ENCODE measurements around the gene IFI6. TPM values are rescaled to one million over a fixed set of nuclear protein-coding genes. Genes with fewer than 3 reads are reported as not detected.
A peak's percentile ranks its signal among the peaks of the same experiment; 100 is the strongest.
"Not testable (repeated sequence)": the region's sequence is repeated elsewhere in the genome, so short reads cannot be mapped to it uniquely, and the experiment has no call there.

Gene IFI6
- total RNA-seq, 2 donors from 2014 or later = 32.3 to 43.7 TPM

DNA sequence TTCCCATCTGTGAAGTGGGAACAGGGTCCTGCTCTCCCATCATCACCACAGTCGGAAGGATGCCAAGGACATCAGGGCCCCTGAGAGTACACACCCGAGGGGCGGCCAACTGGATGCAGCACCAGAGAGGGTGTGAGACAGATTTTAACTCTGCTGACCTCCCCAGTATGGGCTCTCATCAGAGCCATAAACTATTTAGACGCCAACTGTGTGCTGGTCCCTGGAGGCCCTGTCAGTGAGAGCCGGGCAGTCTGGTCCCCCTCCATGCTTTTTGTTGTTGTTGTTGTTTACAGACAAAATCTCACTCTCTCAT, 38.7 kb downstream of the IFI6 start:
- ATAC-seq (replicated peaks) = no peak
- H3K36me3 Mint-ChIP-seq (ENCODE audit: low read depth) = peaks cover 5% of the 10 kb centered on the region
- no peaks in the 10 kb centered on the region for H3K27me3 Mint-ChIP-seq
- H3K4me3 Mint-ChIP-seq = peak overlapping the region; percentile 80
- peaks cover 53% of the 10 kb centered on the region for H3K4me1 Mint-ChIP-seq
- H3K9me3 Mint-ChIP-seq = no peaks in the 10 kb centered on the region
- H3K27ac Mint-ChIP-seq = peak overlapping the region; percentile 93

DNA sequence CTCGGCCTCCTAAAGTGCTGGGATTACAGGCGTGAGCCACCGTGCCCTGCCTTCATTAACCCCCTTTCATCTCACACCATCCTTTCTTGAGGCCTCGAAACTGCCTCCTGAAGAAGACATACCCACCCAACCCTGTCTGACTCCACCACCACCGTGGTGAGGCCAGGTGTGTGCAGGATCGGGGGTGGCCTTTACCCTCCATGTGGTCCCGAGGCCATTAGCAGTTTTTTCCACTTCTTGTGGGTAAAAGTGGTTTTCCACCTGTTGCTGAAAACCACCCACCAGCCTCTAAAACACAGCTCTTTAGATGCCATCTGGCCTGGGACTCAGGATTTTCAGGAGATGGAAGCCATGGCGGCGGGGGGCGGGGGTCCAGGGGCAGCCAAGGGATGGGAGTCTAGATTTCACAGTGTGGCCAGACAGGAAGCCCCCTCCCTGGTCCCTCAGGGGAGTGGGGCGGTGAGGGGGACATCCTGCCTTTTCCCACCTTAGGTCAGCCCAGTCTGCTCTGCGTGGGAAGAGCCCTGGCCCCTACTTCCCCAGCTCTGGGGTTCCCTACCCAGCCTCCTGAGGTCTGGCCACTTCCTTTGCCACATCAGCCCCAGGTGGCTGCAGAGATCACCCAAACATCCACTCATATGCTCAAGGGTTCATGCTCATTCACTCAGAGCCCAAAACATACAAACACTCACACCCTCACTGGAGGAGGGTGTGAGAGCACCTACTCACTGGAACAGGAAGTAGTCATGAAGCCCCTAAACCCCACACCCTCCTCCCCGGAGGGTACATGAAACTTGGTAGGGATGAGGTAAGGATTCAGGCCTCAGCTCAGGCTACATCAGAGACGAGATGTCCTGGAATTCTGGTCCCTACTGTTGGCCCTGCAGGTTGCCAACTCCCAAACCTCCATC, 39.4 kb downstream of the IFI6 start:
- peak overlapping the region; percentile 93 for H3K27ac Mint-ChIP-seq
- peaks cover 53% of the 10 kb centered on the region for H3K4me1 Mint-ChIP-seq
- H3K36me3 Mint-ChIP-seq (ENCODE audit: low read depth) = peaks cover 5% of the 10 kb centered on the region
- no peaks in the 10 kb centered on the region for H3K27me3 Mint-ChIP-seq
- peak overlapping the region; percentile 80 for H3K4me3 Mint-ChIP-seq
- peak; percentile 72 for ATAC-seq (replicated peaks)
- no peaks in the 10 kb centered on the region for H3K9me3 Mint-ChIP-seq

DNA sequence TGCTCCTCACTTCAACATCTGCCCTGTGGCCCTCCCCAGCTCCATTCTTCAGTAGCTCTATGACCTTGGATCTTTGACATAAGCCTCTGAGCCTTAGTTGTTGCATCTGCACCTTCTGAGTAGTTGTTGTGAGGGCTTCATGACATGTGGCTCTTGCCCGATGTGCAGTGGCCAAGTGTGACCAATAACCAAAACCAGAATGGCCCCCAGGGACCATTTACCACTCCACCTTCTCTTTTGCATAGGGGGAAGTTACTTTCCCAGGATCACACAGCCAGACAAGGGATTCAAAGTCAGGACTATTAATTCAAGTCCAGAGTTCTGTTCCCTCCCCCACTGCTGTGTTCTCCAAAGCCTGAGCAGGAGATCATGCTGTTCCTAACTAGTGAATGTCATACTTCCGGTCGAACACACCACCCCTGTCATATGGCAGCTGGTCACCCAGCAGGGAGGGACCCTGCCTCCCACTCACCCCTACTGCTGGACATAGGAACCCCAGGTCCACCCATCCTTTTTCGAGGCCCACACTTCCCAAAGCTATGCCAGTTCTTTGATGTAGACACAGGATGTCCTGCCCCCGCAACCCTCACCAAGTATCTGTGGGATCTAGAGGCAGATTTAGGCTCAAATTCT, 41.0 kb downstream of the IFI6 start:
- H3K9me3 Mint-ChIP-seq = no peaks in the 10 kb centered on the region
- peak overlapping the region; percentile 93 for H3K27ac Mint-ChIP-seq
- H3K4me1 Mint-ChIP-seq = peaks cover 40% of the 10 kb centered on the region
- H3K4me3 Mint-ChIP-seq = peak overlapping the region; percentile 80
- ATAC-seq (replicated peaks) = no peak
- peaks cover 5% of the 10 kb centered on the region for H3K36me3 Mint-ChIP-seq (ENCODE audit: low read depth)
- no peaks in the 10 kb centered on the region for H3K27me3 Mint-ChIP-seq

DNA sequence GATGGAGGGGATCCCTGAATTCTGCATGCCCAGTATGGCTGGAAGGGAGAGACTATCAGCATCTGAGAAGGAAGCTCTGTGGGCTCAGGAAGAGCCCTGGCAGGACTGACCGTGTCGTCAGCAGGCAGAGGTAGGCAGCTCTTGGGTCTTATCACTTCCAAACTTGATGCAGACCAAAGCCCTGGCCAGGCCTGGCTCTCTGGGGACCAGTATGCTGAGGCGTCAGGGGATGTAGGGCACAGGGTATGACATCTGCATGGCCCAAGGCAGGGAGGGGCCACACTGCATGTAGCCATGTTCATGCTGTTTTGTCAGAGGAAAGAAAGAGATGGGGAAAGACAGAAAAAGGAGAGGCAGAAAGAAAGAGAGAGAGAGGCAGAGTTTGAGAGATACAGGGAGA, 43.3 kb downstream of the IFI6 start:
- no peak for ATAC-seq (replicated peaks)
- Mint-ChIP-seq H3K9me3 (no peaks in the 10 kb centered on the region), H3K27me3 (no peaks in the 10 kb centered on the region), H3K4me1 (peaks cover 38% of the 10 kb centered on the region), H3K27ac (no peak overlapping the region), H3K4me3 (no peak overlapping the region), H3K36me3 (ENCODE audit: low read depth) (peaks cover 5% of the 10 kb centered on the region)

DNA sequence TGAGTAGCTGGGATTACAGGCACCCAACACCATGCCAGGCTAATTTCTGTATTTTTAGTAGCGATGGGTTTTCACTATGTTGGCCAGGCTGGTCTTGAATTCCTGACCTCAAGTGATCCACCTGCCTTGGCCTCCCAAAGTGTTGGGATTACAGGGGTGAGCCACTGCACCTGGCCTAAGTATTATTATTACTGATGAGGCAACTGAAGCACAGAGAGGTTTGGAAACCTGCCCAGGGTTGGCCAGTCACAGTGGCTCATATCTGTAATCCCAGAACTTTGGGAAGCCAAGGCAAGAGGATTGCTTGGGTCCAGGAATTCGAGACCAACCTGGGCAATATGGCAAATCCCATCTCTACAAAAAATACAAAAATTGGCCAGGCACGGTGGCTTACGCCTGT, 44.3 kb downstream of the IFI6 start:
- H3K36me3 Mint-ChIP-seq (ENCODE audit: low read depth); ATAC-seq (replicated peaks); H3K27ac Mint-ChIP-seq; H3K9me3 Mint-ChIP-seq; H3K27me3 Mint-ChIP-seq; H3K4me3 Mint-ChIP-seq: not testable (repeated sequence)
- peaks cover 30% of the 10 kb centered on the region for H3K4me1 Mint-ChIP-seq

DNA sequence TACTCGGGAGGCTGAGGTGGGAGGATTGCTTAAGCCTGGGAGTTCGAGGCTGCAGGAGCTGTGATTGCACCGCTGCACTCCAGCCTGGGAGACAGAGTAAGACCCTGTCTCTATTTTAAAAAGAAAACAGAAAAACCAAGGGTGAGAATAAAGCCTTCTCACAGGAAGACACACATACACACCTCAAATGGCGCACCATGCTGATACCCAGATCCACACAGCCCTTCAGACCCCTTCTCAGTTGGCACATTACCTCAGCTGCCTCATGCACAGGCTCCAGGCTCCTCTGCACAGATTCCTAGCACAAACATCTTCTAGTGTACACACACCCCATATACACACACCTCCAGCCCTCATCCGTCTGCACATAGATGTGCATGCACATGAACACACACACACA, 44.9 kb downstream of the IFI6 start:
- Mint-ChIP-seq H3K27ac (no peak overlapping the region), H3K4me1 (peaks cover 23% of the 10 kb centered on the region), H3K36me3 (ENCODE audit: low read depth) (no peaks in the 10 kb centered on the region), H3K4me3 (no peak overlapping the region), H3K9me3 (no peaks in the 10 kb centered on the region), H3K27me3 (no peaks in the 10 kb centered on the region)
- no peak for ATAC-seq (replicated peaks)

DNA sequence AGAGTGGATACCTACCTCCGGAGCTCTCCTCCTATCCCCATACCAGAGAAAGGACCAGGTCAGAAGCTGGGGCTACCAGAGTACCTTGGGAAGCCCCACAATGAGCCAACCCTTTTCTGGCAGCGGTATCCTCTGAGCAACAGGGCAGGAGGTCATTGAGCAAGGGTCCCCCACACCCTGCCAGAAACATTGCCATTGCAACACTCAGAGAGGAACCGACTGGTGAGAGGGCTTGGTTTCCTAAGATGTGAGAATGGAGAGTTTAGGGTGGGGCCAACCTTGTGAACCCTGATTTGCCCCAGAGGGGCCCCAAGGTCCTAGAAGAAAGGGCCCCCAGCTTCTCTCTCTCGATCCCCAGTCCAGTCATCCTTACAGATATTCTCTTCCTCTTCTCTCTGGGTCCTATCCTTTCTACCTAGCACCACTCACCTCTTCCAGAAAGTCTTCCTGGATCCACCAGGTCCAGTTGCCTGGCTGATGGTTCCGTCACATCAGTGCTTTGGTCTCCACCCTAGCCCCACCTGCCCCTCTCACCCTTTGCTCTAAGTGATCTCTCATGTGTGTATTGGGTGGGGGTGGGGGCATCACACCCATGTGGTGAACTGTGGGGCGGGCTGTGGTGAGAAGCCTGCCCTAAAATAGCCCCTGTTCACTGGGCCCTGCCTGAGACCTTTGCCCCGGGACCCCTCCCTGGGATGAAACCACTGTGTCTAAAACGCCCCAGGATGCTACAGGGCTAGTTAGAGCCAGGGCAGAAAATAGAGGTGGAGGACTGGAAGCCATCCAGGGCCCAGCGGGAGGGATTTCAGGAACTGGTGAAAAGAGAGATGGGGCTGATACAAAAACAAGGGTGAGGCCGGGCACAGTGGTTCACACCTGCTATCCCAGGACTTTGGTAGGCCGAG, 45.7 kb downstream of the IFI6 start:
- H3K4me3 Mint-ChIP-seq = no peak overlapping the region

DNA sequence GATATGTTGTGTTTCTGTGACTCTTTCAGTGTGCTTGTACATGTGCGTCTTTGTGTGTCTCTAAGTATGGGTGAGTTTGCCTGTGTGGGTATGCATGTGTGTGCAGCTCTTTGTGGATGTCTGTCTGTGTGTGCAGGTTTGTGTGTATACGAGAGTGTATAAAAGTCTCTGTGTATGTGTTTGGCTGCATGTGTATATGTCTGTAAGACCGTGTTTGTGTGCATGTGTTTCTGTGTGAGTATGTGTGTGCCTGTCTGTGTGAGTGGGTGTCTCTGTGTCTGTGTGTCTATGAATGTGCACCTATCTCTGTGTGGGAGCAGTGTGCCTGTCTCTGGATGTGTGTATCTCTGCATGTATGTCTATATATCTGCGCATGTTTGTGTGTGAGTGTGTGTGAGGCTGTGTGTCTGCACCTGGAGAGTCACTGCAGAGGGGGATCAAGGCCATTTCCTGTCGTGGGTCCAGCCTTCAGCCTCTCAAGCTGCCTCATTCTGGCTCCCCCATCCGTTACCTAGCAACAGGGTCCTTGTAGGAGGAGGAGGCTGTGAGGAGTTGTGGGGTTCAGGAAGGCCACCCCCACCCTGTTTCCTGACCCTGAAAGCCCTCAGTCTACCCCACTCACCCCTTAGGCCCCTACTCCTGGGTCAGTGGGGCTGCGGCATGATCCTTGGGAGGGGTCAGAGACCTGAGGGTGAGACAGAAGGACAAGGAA, 47.4 kb downstream of the IFI6 start:
- Mint-ChIP-seq H3K27me3 (no peaks in the 10 kb centered on the region), H3K4me1 (peaks cover 10% of the 10 kb centered on the region), H3K36me3 (ENCODE audit: low read depth) (no peaks in the 10 kb centered on the region), H3K27ac (no peak overlapping the region), H3K9me3 (no peaks in the 10 kb centered on the region), H3K4me3 (no peak overlapping the region)
- no peak for ATAC-seq (replicated peaks)

More for the DNA sequence above, 45.7 kb downstream of the IFI6 start:
- no peak overlapping the region for H3K27ac Mint-ChIP-seq
- H3K36me3 Mint-ChIP-seq (ENCODE audit: low read depth) = no peaks in the 10 kb centered on the region
- H3K27me3 Mint-ChIP-seq = no peaks in the 10 kb centered on the region
- H3K4me1 Mint-ChIP-seq = peaks cover 15% of the 10 kb centered on the region
- no peaks in the 10 kb centered on the region for H3K9me3 Mint-ChIP-seq
- ATAC-seq (replicated peaks) = no peak

DNA sequence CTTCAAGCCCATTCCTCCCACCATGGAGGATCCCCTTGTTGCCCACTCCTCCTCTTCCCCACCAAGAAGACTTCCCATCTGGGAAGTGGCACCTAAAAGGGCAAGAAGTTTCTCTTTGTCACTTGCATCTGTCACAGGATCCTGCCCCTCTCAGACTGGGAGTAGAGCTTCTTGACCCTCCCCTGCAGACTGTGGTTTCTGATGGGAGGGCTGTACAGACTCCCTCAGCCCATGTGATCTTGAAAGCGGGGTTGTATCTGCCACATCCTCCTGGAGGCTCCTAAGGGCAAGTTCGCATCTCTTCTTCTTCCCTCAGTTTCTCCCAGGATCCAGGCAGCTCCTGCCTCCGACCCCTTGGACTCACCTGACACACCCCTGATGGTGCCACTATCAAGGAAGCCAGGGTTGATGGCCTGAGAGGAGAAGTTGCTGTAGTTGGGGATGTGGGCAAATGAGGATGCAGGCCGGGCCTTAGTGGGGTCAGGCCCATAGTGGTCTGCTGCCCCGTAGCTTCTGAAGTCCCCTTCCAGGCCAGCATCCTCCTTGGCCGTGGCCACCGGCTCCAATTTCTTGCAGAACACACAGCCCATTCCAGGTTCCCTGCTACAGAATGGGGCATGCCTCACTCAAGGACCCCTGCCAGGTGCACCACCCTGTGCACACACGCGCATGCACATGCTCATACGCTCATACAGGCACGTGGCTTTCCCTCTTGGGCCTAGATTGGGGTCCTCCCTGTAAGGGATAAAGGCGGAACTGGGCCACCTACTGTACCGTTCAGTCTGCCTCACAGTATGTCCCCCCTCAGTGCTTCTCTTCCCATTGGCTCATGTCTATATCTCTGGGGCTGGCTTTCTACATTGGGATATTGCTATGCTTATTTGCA, 48.4 kb downstream of the IFI6 start:
- H3K27me3 Mint-ChIP-seq = no peaks in the 10 kb centered on the region
- H3K36me3 Mint-ChIP-seq (ENCODE audit: low read depth) = no peaks in the 10 kb centered on the region
- no peaks in the 10 kb centered on the region for H3K9me3 Mint-ChIP-seq
- no peak overlapping the region for H3K27ac Mint-ChIP-seq
- ATAC-seq (replicated peaks) = no peak
- peaks cover 3% of the 10 kb centered on the region for H3K4me1 Mint-ChIP-seq
- H3K4me3 Mint-ChIP-seq = no peak overlapping the region

DNA sequence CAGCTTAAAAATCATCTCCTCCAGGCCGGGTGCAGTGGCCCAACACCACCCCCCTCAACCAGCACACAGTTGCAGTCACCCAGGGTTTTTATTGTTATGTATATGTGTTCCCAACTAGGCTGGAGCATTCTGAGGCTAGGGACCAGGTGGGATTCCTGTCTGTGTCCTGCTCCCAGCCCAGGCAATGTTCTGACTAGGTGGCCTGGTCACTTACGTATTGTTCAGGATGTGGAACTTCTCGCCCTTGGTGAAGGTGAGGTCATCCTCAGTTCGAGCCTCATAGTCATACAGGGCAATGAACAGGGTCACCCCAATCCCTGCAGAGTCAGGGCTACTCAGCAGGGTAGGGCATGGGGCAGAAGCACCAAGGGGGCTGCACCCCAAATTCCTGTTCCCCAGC, 49.2 kb downstream of the IFI6 start:
- Mint-ChIP-seq H3K27ac (no peak overlapping the region), H3K27me3 (no peaks in the 10 kb centered on the region), H3K36me3 (ENCODE audit: low read depth) (no peaks in the 10 kb centered on the region), H3K4me1 (peaks cover 10% of the 10 kb centered on the region), H3K4me3 (no peak overlapping the region), H3K9me3 (no peaks in the 10 kb centered on the region)
- ATAC-seq (replicated peaks) = peak; percentile 48

DNA sequence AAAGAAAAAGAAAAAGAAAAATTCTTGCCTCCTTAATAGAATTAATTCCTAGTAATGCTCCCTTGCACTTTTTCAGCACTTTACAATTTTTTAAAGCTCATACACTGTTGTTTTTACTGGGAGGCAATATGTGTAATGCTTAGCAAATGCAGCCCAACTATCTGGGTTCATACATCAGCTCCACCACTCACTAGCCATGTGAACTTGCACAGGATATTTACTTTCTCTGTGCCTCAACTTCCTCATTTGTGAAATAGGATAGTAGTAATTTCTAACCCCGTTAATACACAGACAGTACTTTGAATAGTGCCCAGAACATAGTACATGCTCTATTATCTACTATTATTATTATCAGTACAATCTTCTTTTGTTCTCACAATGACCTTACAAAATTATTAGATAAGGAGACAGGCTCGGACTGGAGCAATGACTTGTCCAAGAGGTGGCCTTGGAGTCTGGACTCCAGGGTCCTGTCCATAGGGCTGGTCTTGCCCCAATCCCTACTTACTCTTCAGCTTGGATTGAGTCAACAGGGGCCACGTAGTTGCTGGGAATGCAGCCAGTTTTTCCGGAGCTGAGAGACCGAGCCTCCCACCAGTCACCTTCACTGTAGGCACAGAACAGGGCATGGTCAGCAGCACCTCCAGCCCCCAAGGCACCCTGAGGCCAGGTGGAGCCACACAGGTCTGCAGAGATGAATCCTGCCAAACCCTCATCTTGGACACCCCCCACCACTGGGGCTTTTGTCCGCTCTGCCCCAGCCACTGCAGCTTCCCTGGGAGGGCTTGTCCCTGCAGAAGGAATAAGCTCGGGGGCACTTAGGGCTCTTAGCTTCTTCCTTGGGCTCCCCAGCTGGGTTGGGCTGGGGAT, 50.7 kb downstream of the IFI6 start:
- H3K27ac Mint-ChIP-seq = no peak overlapping the region
- no peaks in the 10 kb centered on the region for H3K36me3 Mint-ChIP-seq (ENCODE audit: low read depth)
- ATAC-seq (replicated peaks) = no peak
- H3K27me3 Mint-ChIP-seq = no peaks in the 10 kb centered on the region
- H3K4me3 Mint-ChIP-seq = no peak overlapping the region
- H3K9me3 Mint-ChIP-seq = no peaks in the 10 kb centered on the region
- peaks cover 18% of the 10 kb centered on the region for H3K4me1 Mint-ChIP-seq

DNA sequence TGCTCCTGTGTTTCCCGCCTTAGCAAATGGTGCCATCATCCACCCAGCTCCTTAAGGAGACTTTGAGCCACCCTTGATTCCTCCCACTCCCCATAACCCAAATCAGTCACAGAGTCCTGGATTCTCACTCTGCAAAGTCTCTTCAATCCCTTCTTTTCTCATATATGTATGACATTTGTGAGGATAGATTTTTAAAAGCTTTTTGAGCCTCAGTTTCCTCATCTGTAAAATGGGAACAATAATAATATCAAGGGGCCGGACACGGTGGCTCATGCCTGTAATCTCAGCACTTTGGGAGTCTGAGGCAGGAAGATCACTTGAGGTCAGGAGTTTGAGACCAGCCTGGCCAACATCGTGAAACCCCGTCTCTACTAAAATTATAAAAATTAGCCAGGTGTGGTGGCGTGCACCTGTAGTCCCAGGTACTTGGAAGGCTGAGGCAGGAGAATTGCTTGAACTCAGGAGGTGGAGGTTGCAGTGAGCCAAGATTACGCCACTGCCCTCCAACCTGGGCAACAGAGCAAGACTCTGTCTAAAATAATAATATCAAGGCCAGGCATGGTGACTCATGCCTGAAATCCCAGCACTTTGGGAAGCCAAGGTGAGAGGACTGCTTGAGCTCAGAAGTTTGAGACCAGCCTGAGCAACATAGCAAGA, 52.1 kb downstream of the IFI6 start:
- peak overlapping the region; percentile 70 for H3K27ac Mint-ChIP-seq
- peaks cover 18% of the 10 kb centered on the region for H3K4me1 Mint-ChIP-seq
- H3K4me3 Mint-ChIP-seq; ATAC-seq (replicated peaks); H3K27me3 Mint-ChIP-seq; H3K36me3 Mint-ChIP-seq (ENCODE audit: low read depth); H3K9me3 Mint-ChIP-seq: not testable (repeated sequence)

All from activated T-helper 17 cell treated with anti-CD3 and anti-CD28 coated beads, Interleukin-2, amount 50 U/mL, for 72 hours (primary cell).